Body of pancreas (tissue), 4 donors: Measurements from ENCODE around the gene SNRPN.

Experiments
- CTCF ChIP-seq, 7 experiments: fragments of 450-650 bp in 4 of 7; fragments of 200-600 bp in 3 of 7; sonication (generic) in 3 of 7; IDR thresholded peaks; one replicate each; pipeline ENCODE4 v1.5.1; 2016 to 2019; ENCODE audit warnings: antibody characterized with exemption in 7 of 7
- POLR2A ChIP-seq, 3 donors: fragments of 450-650 bp; IDR thresholded peaks; one replicate each; pipeline ENCODE4 v1.6.1; 2016; ENCODE audit warnings: antibody characterized with exemption in 3 of 3, mild to moderate bottlenecking in 2 of 3

DNA sequence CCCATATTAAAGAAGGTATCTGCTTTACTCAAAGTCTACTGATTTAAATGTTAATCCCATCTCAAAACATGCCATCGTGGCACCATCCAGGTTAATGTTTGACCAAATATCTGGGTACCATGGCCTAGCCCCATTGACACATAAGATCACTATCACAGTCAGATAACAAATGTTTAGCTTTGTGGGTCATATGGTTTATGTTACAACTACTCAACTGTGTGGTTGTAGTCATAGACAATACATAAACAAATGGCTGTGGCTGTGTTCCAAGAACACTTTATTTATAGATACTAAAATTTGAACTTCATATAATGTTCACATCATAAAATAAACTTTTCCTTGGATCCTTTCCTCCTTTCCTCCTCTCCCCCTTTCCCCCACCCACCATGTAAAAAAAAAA is 9.8 kb upstream of the SNRPN start:
- TF ChIP-seq POLR2A (IDR thresholded peaks at IDR 0.05) (no peak), CTCF (IDR thresholded peaks at IDR 0.05) (no peak)
